ENCODE results near the gene TAF6.

Gene TAF6

GRCh38 chr7:100126239-100126930 lies 7.2 kb upstream of the TAF6 start:
- no peak for TF ChIP-seq CTCF (IDR thresholded peaks at IDR 0.05; ENCODE audit: insufficient read depth, missing control alignments)
- DNase-seq (ENCODE audit: insufficient read length, low spot score), result no peak
- FAIRE-seq, result no peak

GRCh38 chr7:100124301-100125230 lies 5.4 kb upstream of the TAF6 start:
- TF ChIP-seq CTCF (IDR thresholded peaks at IDR 0.05; ENCODE audit: insufficient read depth, missing control alignments), result no peak
- no peak for FAIRE-seq
- no peak for DNase-seq (ENCODE audit: insufficient read length, low spot score)

- DNase-seq (ENCODE audit: insufficient read length, low spot score), result no peak
- FAIRE-seq, result no peak
- no peak for TF ChIP-seq CTCF (IDR thresholded peaks at IDR 0.05; ENCODE audit: insufficient read depth, missing control alignments)
These were observed 3.4 kb upstream of the TAF6 start for GRCh38 chr7:100122568-100122967.

- DNase-seq (ENCODE audit: insufficient read length, low spot score) (no peak), FAIRE-seq (no peak)
- no peak for TF ChIP-seq CTCF (IDR thresholded peaks at IDR 0.05; ENCODE audit: insufficient read depth, missing control alignments)
These were observed 2.9 kb upstream of the TAF6 start for GRCh38 chr7:100122067-100122466.

- FAIRE-seq (no peak), DNase-seq (ENCODE audit: insufficient read length, low spot score) (no peak)
- no peak for TF ChIP-seq CTCF (IDR thresholded peaks at IDR 0.05; ENCODE audit: insufficient read depth, missing control alignments)
These were observed 1.5 kb upstream of the TAF6 start for GRCh38 chr7:100120733-100121036.

GRCh38 chr7:100119970-100120732 lies 993 bp upstream of the TAF6 start:
- DNase-seq (ENCODE audit: insufficient read length, low spot score), result no peak
- FAIRE-seq, result no peak
- TF ChIP-seq CTCF (IDR thresholded peaks at IDR 0.05; ENCODE audit: insufficient read depth, missing control alignments), result no peak

Measured in D721Med (cell line).